Small intestine (tissue), 7 donors: Measurements from ENCODE around the gene MAMLD1. TPM values are rescaled to one million over a fixed set of nuclear protein-coding genes. Genes with fewer than 3 reads are reported as not detected.

ENCODE experiments used
- DNase-seq, 2 donors: peaks; one replicate each; pipeline versions ENCODE4 v3.0.0 to v3.0.0-alpha.2; 2013
- FAIRE-seq: peaks from 2 replicates; lab custom pipeline; 2012; peaks lifted over from hg19 to GRCh38; lab: Jason Lieb, UNC
- H3K27ac ChIP-seq, 3 donors: one replicate each; pipeline ENCODE4 v1.5.1; 2013; ENCODE audit warnings: low read length in 2 of 3, mild to moderate bottlenecking in 2 of 3, control low read depth in 1 of 3, inconsistent platforms in 1 of 3, low read depth in 1 of 3, moderate library complexity in 1 of 3
- H3K27me3 ChIP-seq, 3 donors: one replicate each; pipeline ENCODE4 v1.6.1; 2013; ENCODE audit warnings: low read length in 3 of 3, inconsistent platforms in 1 of 3; ENCODE audit not compliant: control insufficient read depth in 3 of 3, insufficient read depth in 3 of 3
- H3K36me3 ChIP-seq, 3 donors: one replicate each; pipeline ENCODE4 v1.6.1; 2013; ENCODE audit warnings: low read length in 3 of 3, inconsistent platforms in 1 of 3, low read depth in 1 of 3, mild to moderate bottlenecking in 1 of 3, moderate library complexity in 1 of 3; ENCODE audit not compliant: control insufficient read depth in 3 of 3, insufficient read depth in 2 of 3
- H3K4me1 ChIP-seq, 3 donors: one replicate each; pipeline ENCODE4 v1.6.1; 2013; ENCODE audit warnings: low read length in 2 of 3, inconsistent platforms in 1 of 3, low read depth in 1 of 3, mild to moderate bottlenecking in 1 of 3, moderate library complexity in 1 of 3; ENCODE audit not compliant: control insufficient read depth in 3 of 3, insufficient read depth in 2 of 3
- H3K4me3 ChIP-seq, 3 donors: one replicate each; pipeline ENCODE4 v1.5.1; 2013; ENCODE audit warnings: low read length in 3 of 3, control low read depth in 1 of 3, inconsistent platforms in 1 of 3, low read depth in 1 of 3, mild to moderate bottlenecking in 1 of 3, moderate library complexity in 1 of 3
- H3K9me3 ChIP-seq, 2 donors: one replicate each; pipeline ENCODE4 v1.6.1; 2013; ENCODE audit warnings: low read depth in 1 of 2, low read length in 1 of 2; ENCODE audit not compliant: control insufficient read depth in 2 of 2, insufficient read depth in 1 of 2
- WGBS, 3 donors: extraction: QIAGEN DNeasy Blood & Tissue Kit; methylation state at CpG; one replicate each; pipeline ENCODE4 v1.1.7; 2013; 5-methylcytosine and 5-hydroxymethylcytosine counted together
- polyA plus RNA-seq, 4 donors: library from polyadenylated mRNA; stranded (reverse) in 3 of 4; unstranded in 1 of 4; fragments of 200-250 nt in 3 of 4; fragments of 120-200 nt in 1 of 4; gene quantifications; one replicate each; pipeline versions ENCODE4 v1.2.1 to v1.2.3, GENCODE V29; 2013
- donor health status: healthy with polysubstance abuse.
- donor health status: control.
- donor health status: control.
- donor health status: Bipolar disorder and iron deficiency.
- donor health status: healthy.

MAMLD1 gene
- polyA plus RNA-seq, 4 donors, result 0.81 to 2.2 (median 1.4) TPM; not detected in 1

GRCh38 chrX:150504397-150505182 is 141.5 kb downstream of the MAMLD1 start:
- peak overlapping the region in 1 of 3 donors; percentile 49 for H3K27ac ChIP-seq
- DNase-seq (no peak), FAIRE-seq (no peak)

GRCh38 chrX:150506020-150506419 is 142.9 kb downstream of the MAMLD1 start:
- DNase-seq (no peak), FAIRE-seq (no peak)
- Histone ChIP-seq H3K27ac (no peak overlapping the region), H3K27me3 (no peaks in the 10 kb centered on the region), H3K4me3 (no peak overlapping the region), H3K36me3 (no peaks in the 10 kb centered on the region), H3K9me3 (no peaks in the 10 kb centered on the region), H3K4me1 (peaks cover 0 to 9% (median 0%) of the 10 kb centered on the region in 3 donors)
- WGBS, 3 donors, result 62 to 68% (median 66%) methylated on average over 2 of the region's 2 CpGs

More at GRCh38 chrX:150504397-150505182, 141.5 kb downstream of the MAMLD1 start:
- 68 to 88% (median 71%) methylated on average over 9 of the region's 9 CpGs for whole genome bisulfite sequencing, 3 donors
- H3K36me3 ChIP-seq, result no peaks in the 10 kb centered on the region
- H3K9me3 ChIP-seq, result no peaks in the 10 kb centered on the region
- no peak overlapping the region for H3K4me3 ChIP-seq
- no peaks in the 10 kb centered on the region for H3K27me3 ChIP-seq
- H3K4me1 ChIP-seq, result peaks cover 0 to 9% (median 0%) of the 10 kb centered on the region in 3 donors

- WGBS, 3 donors, result 45 to 64% (median 59%) methylated on average over 6 of the region's 6 CpGs
- no peaks in the 10 kb centered on the region for H3K36me3 ChIP-seq
- H3K27me3 ChIP-seq, result no peaks in the 10 kb centered on the region
- H3K4me1 ChIP-seq, result peaks cover 0 to 9% (median 0%) of the 10 kb centered on the region in 3 donors
- FAIRE-seq, result no peak
- no peak overlapping the region for H3K4me3 ChIP-seq
- peak overlapping the region in 1 of 3 donors; percentile 72 for H3K27ac ChIP-seq
- H3K9me3 ChIP-seq, result no peaks in the 10 kb centered on the region
- DNase-seq, result no peak
These were observed 143.4 kb downstream of the MAMLD1 start for GRCh38 chrX:150506486-150506885.

GRCh38 chrX:150507251-150507856 is 144.2 kb downstream of the MAMLD1 start:
- Histone ChIP-seq H3K4me1 (peaks cover 0 to 9% (median 0%) of the 10 kb centered on the region in 3 donors), H3K27me3 (no peaks in the 10 kb centered on the region), H3K9me3 (no peaks in the 10 kb centered on the region), H3K27ac (peak overlapping the region in 1 of 3 donors; percentile 82), H3K4me3 (no peak overlapping the region), H3K36me3 (no peaks in the 10 kb centered on the region)
- peak; percentile 24 to 33 for DNase-seq
- WGBS, 3 donors, result 39 to 60% (median 45%) methylated on average over 16 to 19 of the region's 19 CpGs
- FAIRE-seq, result no peak

GRCh38 chrX:150508018-150508417 is 144.9 kb downstream of the MAMLD1 start:
- H3K9me3 ChIP-seq, result no peaks in the 10 kb centered on the region
- 69 to 76% (median 74%) methylated on average over 5 of the region's 5 CpGs for WGBS, 3 donors
- H3K4me1 ChIP-seq, result peaks cover 0 to 9% (median 0%) of the 10 kb centered on the region in 3 donors
- no peaks in the 10 kb centered on the region for H3K36me3 ChIP-seq
- no peak for DNase-seq
- no peaks in the 10 kb centered on the region for H3K27me3 ChIP-seq
- H3K27ac ChIP-seq, result peak overlapping the region in 1 of 3 donors; percentile 82
- H3K4me3 ChIP-seq, result no peak overlapping the region
- FAIRE-seq, result no peak

GRCh38 chrX:150508451-150509367 is 145.6 kb downstream of the MAMLD1 start:
- Histone ChIP-seq H3K27ac (peak overlapping the region in 1 of 3 donors; percentile 53), H3K4me3 (no peak overlapping the region), H3K27me3 (no peaks in the 10 kb centered on the region), H3K4me1 (peaks cover 0 to 9% (median 0%) of the 10 kb centered on the region in 3 donors), H3K9me3 (no peaks in the 10 kb centered on the region), H3K36me3 (no peaks in the 10 kb centered on the region)
- whole genome bisulfite sequencing, 3 donors, result 44 to 66% (median 55%) methylated on average over 10 to 16 of the region's 16 CpGs
- DNase-seq (peak in 1 of 2 donors; percentile 46), FAIRE-seq (no peak)

- 10 to 65% (median 48%) methylated on average over 5 of the region's 5 CpGs for WGBS, 3 donors
- no peak overlapping the region for H3K4me3 ChIP-seq
- DNase-seq, result no peak
- FAIRE-seq, result no peak
- no peaks in the 10 kb centered on the region for H3K27me3 ChIP-seq
- no peaks in the 10 kb centered on the region for H3K9me3 ChIP-seq
- H3K36me3 ChIP-seq, result no peaks in the 10 kb centered on the region
- peaks cover 0 to 9% (median 0%) of the 10 kb centered on the region in 3 donors for H3K4me1 ChIP-seq
- H3K27ac ChIP-seq, result no peak overlapping the region
These were observed 146.6 kb downstream of the MAMLD1 start for GRCh38 chrX:150509703-150510102.

- no peaks in the 10 kb centered on the region for H3K9me3 ChIP-seq
- no peak for DNase-seq
- no peak overlapping the region for H3K4me3 ChIP-seq
- peaks cover 0 to 9% (median 0%) of the 10 kb centered on the region in 3 donors for H3K4me1 ChIP-seq
- H3K27me3 ChIP-seq, result no peaks in the 10 kb centered on the region
- no peak for FAIRE-seq
- H3K36me3 ChIP-seq, result no peaks in the 10 kb centered on the region
- H3K27ac ChIP-seq, result no peak overlapping the region
- 78 to 86% (median 86%) methylated on average over 14 of the region's 14 CpGs for WGBS, 3 donors
These were observed 149.4 kb downstream of the MAMLD1 start for GRCh38 chrX:150512461-150512901.
